Measurements from ENCODE around the gene GUCY1A1.

GUCY1A1 gene

DNA sequence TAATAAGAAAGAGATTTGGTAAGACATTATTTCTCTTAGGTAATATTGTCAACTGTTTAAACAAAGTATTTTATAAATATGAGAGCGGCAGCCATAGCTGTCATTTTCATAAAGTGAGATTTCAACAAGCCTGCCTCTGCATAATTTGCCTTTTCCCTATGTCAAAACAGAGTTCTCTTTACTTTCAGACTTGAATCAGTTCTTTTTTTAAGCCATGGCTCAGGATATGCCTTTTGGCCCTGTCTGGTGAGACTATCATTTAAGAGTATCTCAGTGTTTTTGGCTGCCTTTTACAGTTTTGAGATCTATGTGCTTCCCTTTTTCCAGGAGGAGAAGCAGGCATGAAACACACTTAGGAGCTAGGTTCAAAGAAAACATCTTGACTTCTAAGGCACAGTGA is 7.5 kb upstream of the GUCY1A1 start:
- no peak for DNase-seq

DNA sequence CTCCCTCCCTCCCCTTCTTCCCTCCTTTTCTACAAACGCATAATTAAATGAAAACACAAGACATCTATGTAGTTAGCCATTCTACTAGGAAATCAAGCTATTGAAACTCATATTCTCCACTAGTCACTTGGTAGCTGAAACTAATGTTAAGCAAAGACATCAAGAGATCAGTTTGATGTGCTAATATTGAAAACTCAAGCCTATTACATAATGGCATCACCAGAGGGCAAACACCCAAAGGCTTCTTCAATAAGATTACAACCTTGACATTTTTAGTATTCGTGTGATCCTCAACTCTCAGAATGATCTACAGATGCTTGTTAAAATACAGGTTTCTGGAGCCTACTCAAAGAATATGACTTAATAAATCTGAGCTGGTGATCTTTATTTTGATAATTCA is 6.2 kb upstream of the GUCY1A1 start:
- no peak for DNase-seq

GRCh38 chr4:155665054-155665453 is 1.6 kb upstream of the GUCY1A1 start:
- DNase-seq, result no peak

DNA sequence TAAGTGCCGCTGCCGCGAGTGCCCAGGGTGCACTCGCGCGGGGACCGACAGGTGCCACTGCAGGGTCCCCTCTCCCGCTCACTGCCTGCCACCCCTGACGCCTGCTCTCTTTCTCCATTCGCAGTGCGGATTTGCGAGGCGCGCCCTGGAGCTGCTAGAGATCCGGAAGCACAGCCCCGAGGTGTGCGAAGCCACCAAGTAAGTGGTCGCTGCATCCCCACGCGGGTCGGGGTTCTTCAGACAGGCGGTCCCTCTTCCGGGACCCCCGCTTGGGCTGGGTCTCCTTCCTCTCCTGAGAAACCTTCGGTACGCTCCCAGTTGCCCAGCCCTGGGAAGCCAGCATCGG is 547 bp downstream of the GUCY1A1 start:
- no peak for DNase-seq

GRCh38 chr4:155667568-155668511 is 1.2 kb downstream of the GUCY1A1 start:
- no peak for DNase-seq

- DNase-seq, result no peak
Measured at GRCh38 chr4:155668707-155669220, 2.1 kb downstream of the GUCY1A1 start.

GRCh38 chr4:155672342-155672741 is 5.7 kb downstream of the GUCY1A1 start:
- no peak for DNase-seq

DNA sequence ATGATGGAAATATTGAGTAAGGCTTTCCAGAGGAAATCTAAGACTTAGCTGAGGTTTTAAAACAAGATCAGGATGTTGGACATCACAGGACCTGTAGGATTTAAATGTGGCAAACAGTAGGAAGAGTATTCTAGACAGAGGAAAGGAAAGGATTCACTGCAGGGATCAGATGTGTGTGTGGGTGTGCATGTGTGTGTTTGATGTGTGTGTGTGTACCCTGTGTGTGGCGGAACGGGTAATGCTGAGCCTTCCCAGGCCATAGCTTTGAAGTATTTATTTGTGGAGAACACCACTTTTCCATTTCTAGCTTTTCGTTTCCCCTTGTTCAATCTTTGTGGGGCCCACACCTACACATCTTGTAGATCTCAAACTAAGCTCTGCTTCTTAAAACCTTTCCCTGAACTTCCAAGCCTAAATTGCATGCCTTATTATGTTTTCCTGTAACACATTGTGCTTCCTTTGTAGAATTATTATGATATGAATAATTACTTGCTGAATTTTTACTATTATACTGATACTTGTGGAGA is 6.9 kb downstream of the GUCY1A1 start:
- DNase-seq, result no peak

GRCh38 chr4:155674669-155675071 is 8.0 kb downstream of the GUCY1A1 start:
- DNase-seq, result no peak

DNA sequence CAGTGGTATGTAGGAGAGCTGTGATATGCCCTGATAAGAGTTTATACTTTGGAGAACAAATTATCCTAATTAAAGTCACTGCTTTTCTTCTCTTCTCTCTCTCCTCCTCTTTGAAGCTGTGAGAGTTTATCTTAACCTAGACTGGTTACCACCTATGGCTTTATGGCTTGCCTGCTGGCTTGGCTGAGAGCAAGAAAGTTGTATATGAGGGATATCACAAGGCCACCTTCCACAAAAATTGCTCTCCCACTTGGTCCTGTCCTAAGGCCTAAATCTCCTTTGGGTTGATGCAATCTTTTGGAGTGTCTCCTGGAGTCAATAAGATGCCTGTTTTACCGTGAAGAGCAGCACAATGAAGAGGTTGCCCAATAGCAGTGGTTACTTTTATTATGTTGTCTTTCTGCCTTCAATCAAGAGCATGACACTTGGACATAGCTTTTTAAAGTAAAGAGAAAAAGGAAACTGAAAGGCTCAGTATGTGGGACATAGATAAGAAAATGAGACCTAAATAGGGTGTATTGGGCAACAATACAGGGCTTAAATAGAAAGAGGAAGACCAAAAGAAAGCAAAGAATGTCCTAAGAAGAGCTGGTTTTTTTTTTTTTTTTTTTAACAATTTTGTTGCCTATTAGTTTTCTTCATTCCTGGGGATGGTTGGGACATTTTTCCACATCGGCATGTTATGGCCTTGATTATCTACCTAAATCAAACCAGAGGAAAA is 9.2 kb downstream of the GUCY1A1 start:
- no peak for DNase-seq

- DNase-seq, result no peak
Measured at GRCh38 chr4:155676430-155676825, 9.8 kb downstream of the GUCY1A1 start.

DNA sequence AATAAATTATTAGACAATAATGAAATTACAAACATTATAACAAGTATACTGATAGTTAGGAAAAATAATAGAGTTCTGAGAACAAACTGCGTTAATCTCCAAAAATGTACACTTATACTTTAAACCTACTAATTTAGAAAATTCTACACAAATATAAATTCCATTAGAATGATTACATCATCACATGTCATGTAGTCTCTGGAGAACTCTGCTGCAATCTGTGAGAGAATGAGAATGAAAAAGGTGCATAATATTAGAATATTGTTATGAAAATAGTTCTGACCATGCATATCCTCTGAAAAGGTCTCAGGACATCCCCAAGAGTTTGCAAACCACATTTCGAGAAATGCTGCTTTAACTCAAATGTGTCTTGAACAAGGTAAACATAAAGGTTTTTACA is 11.4 kb downstream of the GUCY1A1 start:
- DNase-seq, result no peak

GRCh38 chr4:155679343-155679742 is 12.7 kb downstream of the GUCY1A1 start:
- no peak for DNase-seq

- no peak for DNase-seq
Measured at GRCh38 chr4:155681886-155682285, 15.2 kb downstream of the GUCY1A1 start.

DNA sequence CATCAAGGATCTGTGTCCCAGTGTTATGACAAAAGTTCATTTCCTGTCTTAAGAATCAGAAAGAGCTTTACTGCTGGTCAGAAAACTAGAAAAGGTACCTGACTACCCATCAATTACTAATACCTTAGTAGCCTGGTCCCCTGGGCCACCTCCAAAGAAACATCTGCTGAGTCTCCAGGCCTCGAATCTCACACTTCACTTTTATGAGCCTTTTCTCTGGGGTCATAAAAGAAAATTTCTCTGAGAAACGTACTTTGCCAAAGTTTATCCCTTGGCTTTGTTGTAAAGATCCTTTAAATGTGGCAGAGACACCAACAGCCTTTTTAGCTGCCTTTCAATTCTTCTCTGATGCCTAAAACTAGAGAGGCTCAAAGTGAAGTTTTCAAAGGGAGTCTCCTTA is 17.8 kb downstream of the GUCY1A1 start:
- no peak for DNase-seq

DNA sequence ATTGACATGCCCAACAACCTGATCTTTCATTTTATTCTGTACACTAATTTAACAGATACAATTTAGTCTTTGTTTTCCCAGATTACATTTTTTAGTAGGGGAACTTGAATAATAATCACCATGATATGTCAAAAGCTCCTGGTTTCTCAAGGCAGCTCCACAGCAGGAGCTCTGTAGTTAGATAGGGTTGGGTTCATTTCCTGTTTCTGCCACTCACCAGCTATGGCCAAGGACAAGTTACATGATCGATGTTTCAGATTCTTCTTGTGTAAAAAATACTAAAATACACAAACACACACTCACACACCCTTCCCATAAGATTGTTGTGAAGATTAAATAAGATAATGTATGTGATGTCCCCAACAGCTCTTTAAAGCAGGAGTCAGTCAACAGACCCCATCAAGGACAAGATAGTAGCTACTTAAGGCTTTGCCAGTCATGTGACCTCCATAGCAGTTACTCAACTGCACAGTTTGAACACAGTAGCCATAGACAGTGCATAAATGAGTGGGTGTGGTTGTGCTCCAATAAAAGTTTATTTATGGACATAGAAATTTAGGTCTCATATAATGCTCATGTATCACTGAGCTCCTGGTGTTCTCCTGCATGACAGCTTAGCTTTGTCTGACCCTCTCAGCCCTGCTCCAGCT is 18.4 kb downstream of the GUCY1A1 start:
- no peak for DNase-seq

DNA sequence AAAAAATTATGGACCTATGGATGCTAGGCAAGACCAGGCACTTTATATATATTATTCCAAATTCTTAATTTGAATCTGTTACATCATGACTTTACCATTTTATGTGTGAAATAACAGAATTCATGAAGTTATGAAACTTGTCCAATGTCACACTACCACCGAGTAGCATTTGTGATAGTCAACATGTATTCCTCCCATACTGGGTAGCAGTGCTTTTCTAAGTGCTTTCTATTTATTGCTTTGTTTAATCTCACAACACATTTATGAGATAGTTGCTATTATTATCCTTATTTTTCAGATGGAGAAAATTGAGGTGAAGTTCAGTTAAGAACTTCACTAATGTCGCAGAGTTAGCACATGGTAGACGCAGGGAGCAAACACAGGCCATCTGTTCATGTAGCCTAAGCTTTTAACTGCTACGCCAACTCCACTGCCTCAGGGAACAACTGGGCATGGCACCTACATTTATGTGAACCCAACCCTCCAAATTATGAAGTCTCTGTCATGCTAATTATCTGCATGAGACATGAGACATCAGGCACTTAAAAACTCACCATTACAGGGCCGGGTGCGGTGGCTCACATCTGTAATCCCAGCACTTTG is 20.8 kb downstream of the GUCY1A1 start:
- DNase-seq, result no peak

- no peak for DNase-seq
Measured at GRCh38 chr4:155688211-155688610, 21.6 kb downstream of the GUCY1A1 start.

DNA sequence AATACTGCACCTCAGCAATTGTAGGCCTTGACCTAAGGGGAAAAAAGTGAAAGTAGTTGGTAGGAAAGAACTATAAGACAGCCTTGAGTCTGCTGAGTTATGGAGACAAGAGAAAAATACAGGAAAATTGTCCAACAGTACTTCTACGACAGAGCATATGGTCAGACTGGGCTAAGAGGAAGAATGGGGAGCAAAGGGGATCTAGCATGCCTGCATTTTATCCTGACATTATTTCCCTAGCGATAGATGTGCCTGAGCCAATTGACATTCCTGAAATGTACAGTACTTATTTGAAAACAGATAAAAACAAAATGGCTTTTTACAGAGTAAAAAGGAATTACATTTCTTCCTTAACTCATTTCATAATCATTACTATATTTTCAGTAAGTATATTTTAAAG is 22.2 kb downstream of the GUCY1A1 start:
- no peak for DNase-seq

DNA sequence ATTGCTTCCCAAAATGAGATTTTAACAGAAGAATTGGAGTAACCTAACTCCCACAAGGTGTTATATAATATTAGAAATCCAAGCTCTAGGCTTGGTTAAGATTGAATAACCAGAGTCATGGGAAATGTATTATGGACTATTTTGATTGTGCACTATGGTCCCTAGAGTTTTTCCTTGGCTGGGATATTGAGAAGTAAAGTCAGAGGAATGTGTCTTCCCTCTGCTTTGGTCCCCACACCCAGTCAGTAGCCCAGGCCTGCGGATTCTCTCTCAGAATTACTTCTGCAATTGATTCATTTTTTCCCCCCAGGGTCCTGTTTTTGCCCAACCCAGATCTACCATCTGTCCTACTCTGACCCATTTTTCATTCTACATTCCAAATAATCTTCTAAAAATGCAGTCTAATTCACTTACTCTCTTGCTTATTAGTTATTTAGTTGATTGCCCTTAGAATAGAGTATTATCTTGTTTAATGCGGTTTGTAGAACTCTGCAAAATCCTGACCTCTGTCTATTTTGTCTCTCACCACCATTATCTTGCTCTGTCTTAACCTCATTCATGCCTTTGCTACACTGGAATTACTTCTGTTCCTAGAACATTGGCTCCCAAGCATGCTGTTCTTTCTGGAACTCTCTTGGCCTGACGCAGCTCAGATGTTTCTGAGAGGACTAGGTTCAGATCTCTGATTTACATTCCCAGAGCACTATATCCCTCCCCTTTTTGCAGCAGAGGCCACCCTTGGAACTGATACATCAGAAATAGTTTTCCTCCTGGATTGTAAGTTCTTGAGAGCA is 23.6 kb downstream of the GUCY1A1 start:
- no peak for DNase-seq

GRCh38 chr4:155692361-155692760 is 25.7 kb downstream of the GUCY1A1 start:
- no peak for DNase-seq
